IPS-NIHi11 (cell line): ENCODE data around the gene ETHE1.

ENCODE experiments used
- DNase-seq: peaks from one replicate; pipeline ENCODE4 v3.0.0; 2012; ENCODE audit warnings: mixed read lengths, low spot score

The ETHE1 gene, protein sequence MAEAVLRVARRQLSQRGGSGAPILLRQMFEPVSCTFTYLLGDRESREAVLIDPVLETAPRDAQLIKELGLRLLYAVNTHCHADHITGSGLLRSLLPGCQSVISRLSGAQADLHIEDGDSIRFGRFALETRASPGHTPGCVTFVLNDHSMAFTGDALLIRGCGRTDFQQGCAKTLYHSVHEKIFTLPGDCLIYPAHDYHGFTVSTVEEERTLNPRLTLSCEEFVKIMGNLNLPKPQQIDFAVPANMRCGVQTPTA

DNA sequence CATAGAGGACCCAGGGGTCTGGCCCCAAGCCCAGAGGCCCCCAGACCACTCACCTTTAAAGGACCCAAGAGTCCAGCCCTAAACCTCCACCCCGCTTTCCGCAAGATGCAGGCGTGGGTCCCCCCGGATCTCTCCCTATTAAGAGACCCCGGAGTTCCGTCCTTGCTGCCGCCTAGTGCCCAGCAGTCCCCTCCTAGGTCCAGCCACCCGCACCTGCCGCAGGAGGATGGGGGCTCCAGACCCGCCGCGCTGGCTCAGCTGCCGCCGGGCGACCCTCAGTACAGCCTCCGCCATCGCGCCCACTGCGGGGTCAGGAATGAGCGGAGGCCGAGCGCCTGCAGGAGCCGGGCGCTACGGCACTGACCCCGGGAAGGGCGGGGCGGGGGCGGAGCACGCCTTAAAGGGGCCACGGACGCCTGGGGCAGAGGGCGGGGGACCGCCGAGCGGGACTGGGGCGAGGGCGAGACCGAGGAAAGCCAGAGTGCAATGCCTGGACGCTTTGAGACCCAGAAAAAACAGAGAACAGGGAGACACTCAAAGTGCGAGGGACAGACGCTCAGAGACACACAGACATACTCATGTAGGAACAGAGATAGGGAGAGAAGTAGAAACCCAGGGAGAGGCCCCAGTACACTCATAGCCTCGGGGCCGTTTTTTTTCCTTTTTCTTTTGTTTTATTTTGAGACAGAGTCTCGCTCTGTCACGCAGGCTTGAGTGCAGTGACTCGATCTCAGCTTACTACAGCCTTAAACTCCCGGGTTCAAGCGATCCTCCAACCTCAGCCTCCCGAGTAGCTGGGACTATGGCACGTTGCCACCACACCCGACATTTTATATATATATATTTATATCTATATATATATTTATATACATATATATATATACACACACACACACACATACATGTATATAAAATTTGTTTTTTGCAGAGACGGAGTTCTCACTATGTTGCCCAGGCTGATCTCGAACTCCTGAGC lies at the start of gene ETHE1:
ETHE1 (minus strand) TSS at position 318 of the 976 bp plus-strand sequence; CDS start at position 294, 24 bp downstream.
- peak; percentile 89 for DNase-seq

DNA sequence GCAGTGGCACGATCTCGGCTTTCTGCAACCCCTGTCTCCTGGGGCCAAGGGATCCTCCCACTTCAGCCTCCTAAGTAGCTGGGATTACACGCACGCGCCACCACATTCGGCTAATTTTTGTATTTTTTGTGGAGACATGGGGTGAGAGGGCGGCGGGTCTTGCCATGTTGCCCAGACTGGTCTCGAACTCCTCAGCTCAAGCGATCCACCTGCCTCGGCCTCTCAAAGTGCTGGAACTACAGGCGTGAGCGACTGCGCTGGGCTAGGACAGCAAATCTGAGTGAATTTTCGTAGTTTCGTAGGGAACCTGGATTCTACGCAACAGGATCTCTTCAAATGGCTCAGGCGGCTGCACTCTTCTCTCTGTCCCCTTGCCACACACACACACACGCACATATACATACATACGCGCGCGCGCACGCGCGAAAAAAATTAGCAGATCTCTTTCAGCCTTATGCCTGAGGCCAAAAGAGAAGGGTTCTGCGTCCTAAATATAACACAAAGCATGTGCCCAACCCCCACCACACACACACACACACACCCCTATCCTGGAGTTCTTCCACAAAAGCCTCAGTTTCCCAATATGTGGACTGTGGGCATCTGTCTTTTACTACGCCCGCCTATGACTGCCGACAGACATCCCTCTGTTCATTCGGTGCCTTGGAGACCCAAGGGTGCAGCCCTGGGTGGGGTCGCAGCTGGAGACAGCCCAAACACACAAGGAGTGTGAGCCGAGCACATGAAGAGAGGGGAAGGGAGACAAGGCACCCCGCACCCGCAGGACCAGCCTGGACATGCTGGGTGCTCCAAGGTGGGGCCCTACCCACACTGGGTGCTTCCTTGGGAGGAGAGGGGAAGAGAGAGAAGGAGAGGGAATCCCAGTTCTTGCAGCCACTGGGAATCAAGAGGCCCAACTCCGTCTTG lies 49.2 kb upstream of the ETHE1 start:
- DNase-seq, result no peak

DNA sequence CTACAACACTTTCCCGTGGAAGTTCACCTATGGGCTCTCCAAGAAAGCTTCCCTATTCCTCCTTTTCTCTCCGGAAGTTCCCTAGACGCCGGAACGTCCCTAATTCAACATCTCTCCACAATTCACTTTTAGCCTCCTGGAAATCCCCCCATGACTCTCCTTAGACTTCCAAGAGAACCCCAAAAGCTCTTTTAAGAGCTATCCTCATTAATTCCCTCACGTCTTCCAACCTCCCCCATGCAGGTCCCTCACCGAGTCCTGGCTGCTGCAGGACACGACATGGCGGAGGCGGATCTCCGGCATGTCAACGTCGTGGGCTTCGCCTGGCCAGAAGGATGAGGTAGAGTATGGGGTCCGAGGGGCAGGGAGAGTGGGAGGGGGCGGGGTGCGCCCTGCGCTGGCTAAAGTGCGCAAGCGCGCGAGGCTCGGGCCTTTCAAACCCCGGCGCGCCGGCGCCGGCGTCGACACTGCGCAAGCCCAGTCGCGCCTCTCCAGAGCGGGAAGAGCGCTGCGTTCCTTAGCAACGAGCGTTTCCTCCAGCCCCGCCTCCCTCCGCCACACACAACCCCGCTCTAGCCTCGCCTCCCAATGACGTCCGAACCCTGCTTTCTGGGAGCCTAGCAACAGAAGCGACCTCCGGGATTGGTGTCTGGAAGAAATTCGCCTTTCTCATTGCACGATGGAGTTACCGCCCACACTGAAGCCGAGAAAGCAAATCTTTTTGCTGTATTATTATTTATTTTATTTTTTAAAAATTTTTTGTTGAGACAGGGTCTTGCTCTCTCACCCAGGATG lies 48.4 kb upstream of the ETHE1 start, which contains the start of the genes PINLYP and XRCC1:
PINLYP (plus strand) TSS at position 646 of the 795 bp plus-strand sequence. CDS start 1,391 bp downstream, outside the sequence.
XRCC1 (minus strand) TSS at position 372 of the 795 bp plus-strand sequence; CDS start at position 303, 69 bp downstream.
- peak; percentile 98 for DNase-seq

DNA sequence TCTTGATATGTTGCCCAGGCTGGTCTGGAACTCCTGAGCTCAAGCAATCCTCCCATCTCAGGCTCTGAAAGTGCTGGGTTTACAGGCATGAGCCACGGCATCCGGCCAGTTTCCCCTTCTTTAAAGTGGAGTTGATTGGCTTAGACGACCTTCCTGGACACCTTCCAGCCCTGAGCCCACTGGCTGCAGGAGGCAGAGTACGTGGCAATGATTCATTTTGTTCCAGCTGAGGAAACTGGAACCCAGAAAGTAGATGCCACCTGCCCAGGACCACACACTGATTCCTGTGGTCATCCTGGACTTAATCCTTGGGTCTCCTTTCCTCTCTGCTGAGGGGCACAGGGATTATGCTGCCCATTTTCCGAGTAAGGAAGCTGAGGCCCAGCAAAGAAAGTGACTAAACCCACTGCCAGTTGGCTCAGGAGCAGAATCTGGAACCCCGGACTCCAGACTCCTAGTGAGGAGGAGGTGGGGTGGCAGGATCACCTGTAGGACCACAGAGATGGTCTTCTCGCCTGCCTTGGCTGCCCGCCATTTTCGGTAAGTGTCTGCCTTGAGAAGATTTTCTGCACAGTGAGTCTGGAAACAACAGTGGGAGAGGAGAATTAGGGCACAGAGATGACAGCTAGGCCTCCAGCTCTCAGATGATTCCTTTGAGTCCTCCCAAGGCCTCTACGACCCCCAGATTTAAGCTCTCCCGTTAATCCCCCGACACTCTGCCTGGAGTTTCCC lies 47.6 kb upstream of the ETHE1 start:
- DNase-seq, result no peak

DNA sequence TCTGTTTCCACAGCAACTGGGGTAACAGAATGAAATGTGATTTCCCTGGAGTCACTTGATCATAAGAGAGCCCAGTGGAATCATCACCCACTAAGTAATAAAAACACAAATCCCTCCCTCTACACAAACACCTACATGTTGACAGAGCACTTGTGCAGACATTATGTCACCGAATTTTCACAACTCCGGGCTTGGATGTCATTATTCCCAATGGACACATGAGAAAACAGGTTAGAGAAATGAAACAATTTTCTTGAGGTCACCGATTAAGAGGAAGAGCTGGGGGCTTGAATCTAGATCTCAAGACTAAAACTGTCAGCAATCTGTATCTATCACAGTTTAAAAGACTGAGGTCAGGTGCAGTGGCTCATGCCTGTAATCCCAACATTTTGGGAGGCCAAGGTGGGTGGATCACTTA lies 45.2 kb upstream of the ETHE1 start:
- no peak for DNase-seq

DNA sequence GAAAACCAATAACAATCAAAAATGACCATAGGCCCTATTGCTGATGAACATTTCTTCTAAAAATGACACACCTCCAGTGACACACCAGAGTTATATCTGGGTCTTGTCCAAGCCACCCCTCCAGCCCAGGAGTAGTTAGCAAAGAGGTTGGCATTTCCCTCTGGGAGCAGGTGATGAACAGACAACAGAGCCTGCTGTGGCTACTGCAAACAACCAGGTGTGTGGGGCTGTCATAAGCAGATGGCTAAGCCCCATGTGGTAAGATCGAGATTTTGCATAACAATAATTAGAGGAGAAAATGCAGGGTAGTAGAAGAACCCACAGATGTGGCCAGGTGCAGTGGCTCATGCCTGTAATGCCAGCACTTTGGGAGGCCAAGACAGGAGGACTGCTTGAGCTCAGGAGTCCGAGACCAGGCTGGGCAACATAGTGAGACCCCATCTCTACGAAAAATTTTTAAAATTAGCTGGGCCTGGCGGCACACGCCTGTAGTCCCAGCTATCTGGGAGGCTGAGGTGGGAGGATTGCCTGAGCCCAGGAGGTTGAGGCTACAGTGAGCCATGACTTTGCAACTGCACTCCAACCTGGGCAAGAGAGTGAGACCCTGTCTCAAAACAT lies 43.3 kb upstream of the ETHE1 start:
- no peak for DNase-seq

DNA sequence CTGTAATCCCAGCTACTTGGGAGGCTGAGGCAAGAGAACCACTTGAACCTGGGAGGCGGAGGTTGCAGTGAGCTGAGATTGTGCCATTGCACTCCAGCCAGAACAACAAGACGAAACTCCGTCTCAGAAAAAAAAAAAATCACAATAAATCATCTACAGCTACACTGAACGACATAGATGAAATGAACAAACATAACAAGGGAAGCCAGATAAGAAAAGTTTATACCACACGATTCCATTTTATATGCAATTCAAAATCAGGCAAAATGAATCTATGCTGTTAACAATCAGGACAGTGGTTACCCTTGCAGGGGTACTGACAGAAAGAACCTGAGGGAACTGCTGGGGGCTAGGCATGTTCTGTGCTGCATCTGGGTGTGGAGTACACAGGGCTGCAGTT lies 42.7 kb upstream of the ETHE1 start:
- DNase-seq, result no peak

DNA sequence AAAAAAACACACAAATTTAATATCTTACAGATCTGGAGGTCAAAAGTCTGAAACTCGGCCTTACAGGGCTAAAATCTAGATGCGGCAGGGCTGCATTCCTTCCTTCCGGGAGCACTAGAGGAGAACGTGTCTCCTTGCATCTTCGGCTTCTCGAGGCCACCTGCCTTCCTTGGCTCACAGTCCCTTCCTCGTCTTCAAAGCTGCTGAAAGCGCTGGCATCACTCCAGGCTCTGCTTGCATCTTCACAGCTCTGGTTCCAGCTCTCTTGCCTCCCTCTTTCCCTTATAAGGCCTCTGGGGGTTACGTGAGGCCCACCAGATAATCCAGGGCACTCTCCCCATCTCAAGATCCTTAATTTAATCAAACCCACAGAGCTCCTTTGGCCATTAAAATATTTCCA lies 37.8 kb upstream of the ETHE1 start:
- DNase-seq, result no peak

DNA sequence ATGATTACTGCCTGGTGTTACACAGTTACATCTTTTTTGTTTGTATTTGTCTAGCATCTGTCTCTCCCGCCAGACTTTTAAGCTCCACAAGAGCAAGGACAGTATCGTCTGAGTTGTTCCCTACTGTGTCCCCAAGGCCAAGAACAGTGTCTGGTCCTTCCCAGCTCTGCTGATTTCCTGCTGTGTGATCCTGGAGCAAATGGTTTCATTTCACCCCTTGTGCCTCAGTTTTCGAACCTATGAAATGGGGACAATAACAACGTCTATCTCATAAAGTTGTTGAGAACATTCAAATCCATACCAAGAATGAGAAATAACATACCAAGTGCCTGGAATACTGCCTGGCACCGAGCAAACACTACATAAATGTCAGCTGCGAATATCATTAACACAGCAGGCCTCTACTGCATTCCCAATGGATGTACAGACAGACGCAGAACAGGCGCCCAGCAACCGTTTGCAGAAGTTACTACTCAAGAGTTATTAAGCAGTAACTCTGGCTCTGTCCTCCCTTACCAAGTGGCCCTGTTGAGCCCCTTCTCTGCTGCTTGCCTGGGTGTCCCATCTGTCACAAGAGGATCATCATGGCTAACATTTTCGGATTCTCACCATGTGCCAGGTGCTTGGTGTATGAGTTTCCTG lies 36.9 kb upstream of the ETHE1 start:
- DNase-seq, result no peak

DNA sequence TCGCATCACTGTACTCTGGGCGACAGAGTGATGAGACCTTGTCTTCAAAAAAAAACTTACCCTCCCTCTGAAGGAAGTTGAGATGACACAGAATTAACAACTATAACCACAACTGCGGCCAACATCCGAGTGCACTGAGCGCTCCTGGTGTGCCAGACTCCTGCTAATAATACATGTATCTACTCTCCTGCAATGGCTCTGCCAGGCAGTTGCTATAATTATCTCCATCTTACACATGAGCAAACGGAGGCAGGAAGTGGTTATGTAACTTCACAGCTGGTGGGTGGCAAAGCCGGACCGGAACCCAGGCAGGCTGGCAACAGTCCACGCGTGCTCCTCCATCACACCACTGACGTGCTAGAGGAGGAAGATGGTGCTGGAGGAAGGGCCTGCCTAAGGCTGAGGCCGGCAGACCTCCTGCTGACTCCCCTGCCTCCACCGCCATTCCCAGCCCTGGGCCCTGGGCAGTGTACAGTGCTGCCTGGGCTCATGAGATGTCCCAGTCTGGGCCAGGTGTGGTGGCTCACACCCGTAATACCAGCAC lies 35.8 kb upstream of the ETHE1 start:
- DNase-seq, result no peak

DNA sequence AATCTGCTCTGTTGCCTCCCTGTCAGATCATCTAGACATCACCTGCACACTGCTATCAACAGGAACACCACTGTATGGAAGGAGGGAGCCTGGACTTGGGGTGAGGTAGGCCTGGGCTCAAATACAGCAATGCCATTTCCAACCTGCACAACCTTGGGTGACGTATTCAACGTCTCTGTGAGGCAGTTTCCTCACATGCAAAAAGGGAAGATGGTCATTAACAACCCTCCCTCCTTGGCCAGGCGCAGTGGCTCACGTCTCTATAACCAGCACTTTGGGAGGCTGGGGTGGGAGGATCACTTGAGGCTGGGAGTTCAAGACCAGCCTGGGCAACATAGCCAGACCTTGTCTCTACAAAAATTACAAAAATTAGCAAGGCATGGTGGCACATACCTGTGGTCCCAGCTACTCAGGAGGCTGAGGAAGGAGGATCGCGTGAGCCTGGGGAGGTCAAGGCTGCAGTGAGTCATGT lies 35.3 kb upstream of the ETHE1 start:
- no peak for DNase-seq

DNA sequence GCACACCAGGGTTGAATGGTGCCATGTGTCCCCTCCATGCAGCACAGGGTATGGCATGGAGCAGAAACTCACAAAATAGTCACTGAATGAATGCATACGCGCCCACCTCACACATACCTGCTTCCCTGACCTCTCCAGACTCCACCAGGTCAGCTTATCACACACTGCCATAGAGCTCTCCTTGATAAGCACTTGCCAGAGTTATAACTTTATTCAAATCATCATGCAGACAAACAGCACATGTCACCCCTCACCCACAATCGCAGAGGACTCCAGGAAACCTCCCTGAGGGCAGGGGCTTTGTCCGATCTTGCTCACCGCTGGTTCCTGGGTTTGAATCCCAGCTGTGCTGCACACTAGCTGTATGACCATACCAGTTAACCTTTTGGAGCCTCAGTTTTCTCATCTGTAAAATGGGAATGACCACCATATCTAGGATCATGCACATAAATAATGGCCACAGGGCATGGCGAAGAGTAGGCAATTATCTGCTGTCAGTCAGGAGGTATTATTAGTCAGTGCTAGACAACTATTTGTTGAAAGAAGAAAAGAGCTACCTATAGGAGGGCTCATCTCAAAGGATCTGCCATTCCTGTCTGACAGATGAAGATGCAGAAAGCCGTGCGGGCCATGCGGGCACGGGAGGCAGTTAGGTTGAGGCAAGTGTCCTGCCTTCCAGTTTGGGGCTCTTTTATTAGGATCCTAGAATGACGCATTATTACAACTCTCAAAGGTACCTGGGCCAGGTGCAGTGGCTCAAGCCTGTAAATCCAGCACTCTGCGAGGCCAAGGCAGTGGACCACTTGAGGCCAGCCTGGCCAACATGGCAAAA lies 34.4 kb upstream of the ETHE1 start:
- DNase-seq, result no peak

DNA sequence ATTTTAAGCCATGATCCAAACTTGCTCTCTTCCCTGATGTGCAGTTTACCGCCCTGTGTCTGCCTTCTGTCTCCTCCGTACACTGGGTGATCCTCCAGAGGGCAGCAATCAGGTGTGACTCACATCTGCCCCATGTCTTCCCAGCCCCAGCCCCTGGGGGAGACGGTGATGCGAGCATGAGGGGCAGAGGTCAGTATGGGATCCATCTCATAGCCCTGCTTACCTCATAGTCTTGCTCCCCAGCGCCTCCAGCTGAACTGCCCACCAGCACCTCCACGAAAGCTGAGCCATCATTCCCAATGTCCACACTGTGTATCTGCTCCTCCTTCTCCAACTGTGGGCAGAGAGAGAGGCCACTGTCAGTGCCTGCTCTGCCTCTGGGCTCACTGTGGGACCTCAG lies 33.7 kb upstream of the ETHE1 start:
- peak; percentile 45 for DNase-seq

DNA sequence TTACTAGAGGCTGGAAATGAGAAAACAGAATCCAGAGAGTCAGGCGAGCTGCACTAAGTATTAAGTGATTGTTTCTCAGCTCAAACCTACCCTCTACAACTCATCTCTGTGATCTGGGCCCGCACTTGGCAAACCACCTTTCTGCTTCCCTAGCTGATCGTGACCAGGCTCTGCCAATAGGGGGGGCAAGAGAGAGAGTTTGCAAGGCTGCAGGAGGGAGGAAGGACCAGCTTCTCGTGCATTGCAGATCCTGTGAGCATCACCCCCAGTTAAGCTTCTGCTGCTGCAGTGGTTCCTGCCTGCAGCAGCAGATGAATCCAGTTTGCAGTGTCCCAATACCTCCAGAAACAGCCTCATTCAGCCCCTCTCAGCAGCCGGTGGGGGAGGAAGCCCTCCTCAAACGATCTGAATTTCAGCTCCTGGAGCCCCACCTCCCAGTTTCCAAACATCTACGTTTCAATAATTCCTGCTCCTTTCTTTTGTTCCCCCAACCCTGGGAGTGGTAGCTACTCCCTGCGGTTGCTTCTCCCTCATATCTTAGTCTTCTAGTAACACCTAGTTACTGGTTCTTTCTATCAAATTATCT lies 28.3 kb upstream of the ETHE1 start:
- DNase-seq, result peak; percentile 88

DNA sequence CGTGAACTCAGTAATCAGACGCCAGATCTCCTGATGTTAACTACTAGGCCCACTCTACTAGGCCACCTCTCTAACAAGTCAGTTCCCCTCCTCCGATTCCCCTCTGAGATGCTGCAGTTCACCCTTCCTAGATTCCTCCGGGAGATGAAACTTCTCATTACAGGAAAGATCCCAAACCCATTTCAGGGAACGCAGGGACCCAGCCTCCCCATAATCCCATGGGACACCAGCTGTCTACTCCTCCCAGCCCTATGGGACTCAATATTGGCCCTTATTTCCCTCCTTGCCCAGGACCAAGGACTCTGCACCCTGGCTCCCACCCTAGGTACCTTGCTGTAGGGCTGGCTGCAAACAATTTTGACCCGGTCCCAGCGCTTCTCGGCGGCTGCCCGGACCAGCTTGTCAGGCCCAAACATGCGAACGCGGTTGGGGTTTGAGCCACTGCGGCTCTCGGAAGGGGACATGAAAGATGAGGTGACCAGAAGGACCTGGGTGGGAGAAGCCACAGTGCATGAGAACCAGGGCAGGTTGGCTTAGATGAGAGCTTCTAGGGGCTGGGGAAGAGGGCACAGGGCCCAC lies 27.4 kb upstream of the ETHE1 start:
- no peak for DNase-seq

DNA sequence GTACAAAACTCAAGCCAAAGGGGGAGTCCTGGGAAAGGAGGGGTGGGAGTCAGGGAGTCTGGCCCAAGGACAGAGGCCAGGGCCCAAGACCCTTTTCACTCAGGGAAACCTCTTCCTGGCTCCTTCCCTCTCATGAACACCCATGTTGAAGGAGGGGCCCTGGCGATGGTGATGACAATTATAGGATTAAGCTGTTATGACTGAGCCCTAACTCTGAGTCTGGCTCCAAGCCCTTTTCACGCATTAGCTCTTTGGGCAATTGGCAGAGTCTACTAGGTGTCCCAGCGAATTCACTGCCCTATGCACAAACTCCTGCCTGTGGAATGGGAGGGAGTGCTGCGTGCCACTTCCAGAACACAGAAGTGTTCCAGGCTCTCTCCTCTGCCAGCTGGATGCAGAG lies 26.7 kb upstream of the ETHE1 start:
- DNase-seq, result no peak

DNA sequence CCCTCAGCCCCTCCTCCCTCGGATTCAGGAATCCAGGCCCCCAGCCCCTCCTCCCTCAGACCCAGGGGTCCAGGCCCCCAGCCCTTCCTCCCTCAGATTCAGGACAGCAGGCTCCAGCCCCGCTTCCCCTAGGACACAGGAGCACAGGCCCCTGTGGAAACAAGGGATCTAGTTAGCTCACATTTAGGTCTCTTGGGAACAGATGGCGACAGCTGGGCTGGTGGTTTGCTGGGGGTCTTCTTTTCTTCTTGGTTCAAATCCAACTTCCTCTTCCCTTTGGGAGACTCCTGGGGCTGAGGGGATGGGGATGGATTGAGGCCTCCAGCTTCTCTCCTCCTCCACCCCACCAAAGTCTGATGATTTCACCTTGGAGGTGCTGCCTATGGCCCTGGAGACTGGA lies 25.6 kb upstream of the ETHE1 start:
- DNase-seq, result no peak

DNA sequence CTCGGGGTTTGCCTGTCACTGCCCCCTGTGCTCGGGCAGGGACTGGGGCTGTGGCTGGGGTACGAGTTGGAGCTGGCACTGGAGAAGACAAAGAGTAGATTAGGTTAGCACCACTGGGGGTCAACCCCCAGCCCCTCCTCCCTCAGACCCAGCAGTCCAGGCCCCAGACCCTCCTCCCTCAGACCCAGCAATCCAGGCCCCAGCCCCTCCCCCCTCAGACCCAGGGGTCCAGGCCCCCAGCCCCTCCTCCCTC lies 25.1 kb upstream of the ETHE1 start:
- DNase-seq, result no peak
